Medulla oblongata (tissue), 1 donor: ENCODE measurements around the gene MLX.

Source experiments
- DNase-seq: peaks from one replicate; pipeline ENCODE4 v3.0.0-alpha.2; 2015; ENCODE audit errors: extremely low spot score

MLX gene

GRCh38 chr17:42566883-42567573, at the start of gene MLX:
Gene MLX (plus strand): TSS chr17:42567100. CDS start chr17:42567125, 25 bp downstream.
- peak; percentile 93 for DNase-seq

GRCh38 chr17:42517516-42517915, 49.4 kb upstream of the MLX start:
- DNase-seq: peak; percentile 83

- DNase-seq: peak; percentile 81
Observed at GRCh38 chr17:42518046-42518754, 48.7 kb upstream of the MLX start.

GRCh38 chr17:42518755-42519545, 48.0 kb upstream of the MLX start:
- no peak for DNase-seq

- peak; percentile 94 for DNase-seq
Observed at GRCh38 chr17:42519546-42520491, 47.1 kb upstream of the MLX start.

- DNase-seq: no peak
Observed at GRCh38 chr17:42520540-42520951, 46.4 kb upstream of the MLX start.

- no peak for DNase-seq
Observed at GRCh38 chr17:42521036-42521435, 45.9 kb upstream of the MLX start.

- no peak for DNase-seq
Observed at GRCh38 chr17:42521666-42522262, 45.1 kb upstream of the MLX start.

- DNase-seq: no peak
Observed at GRCh38 chr17:42522263-42522790, 44.6 kb upstream of the MLX start.

GRCh38 chr17:42522798-42523278, 44.1 kb upstream of the MLX start:
- DNase-seq: no peak

- no peak for DNase-seq
Observed at GRCh38 chr17:42525221-42525620, 41.7 kb upstream of the MLX start.

GRCh38 chr17:42526031-42526444, 40.9 kb upstream of the MLX start:
- no peak for DNase-seq

GRCh38 chr17:42527932-42528331, 39.0 kb upstream of the MLX start:
- DNase-seq: no peak

- no peak for DNase-seq
Observed at GRCh38 chr17:42529061-42529460, 37.8 kb upstream of the MLX start.

- no peak for DNase-seq
Observed at GRCh38 chr17:42530952-42531454, 35.9 kb upstream of the MLX start.

GRCh38 chr17:42531455-42532354, 35.2 kb upstream of the MLX start:
- peak; percentile 62 for DNase-seq

GRCh38 chr17:42535155-42536047, 31.5 kb upstream of the MLX start:
- no peak for DNase-seq

GRCh38 chr17:42536048-42536371, 30.9 kb upstream of the MLX start, which contains the start of gene NAGLU:
Gene NAGLU (plus strand): TSS chr17:42536241. CDS start chr17:42536273, 32 bp downstream.
- peak; percentile 97 for DNase-seq
